GM21528 (cell line): Measurements from ENCODE around the gene BAHCC1.

Experiments used
- ATAC-seq: cut with Tn5 transposase; IDR thresholded peaks from one replicate; pipeline ENCODE4 v1.9.1; 2021; ENCODE audit warnings: mild to moderate bottlenecking, moderate library complexity; ENCODE audit not compliant: unreplicated experiment, low FRiP score

BAHCC1 gene

GRCh38 chr17:81409190-81409935, 14.1 kb downstream of the BAHCC1 start:
- no peak for ATAC-seq

- no peak for ATAC-seq
Measured at GRCh38 chr17:81410852-81411251, 15.6 kb downstream of the BAHCC1 start.

GRCh38 chr17:81411305-81411704, 16.0 kb downstream of the BAHCC1 start:
- ATAC-seq: no peak

GRCh38 chr17:81412490-81413093, 17.3 kb downstream of the BAHCC1 start:
- ATAC-seq: no peak

- ATAC-seq: no peak
Measured at GRCh38 chr17:81413497-81414135, 18.4 kb downstream of the BAHCC1 start.

GRCh38 chr17:81414756-81415516, 19.7 kb downstream of the BAHCC1 start:
- no peak for ATAC-seq

- no peak for ATAC-seq
Measured at GRCh38 chr17:81415681-81416080, 20.4 kb downstream of the BAHCC1 start.

GRCh38 chr17:81416612-81417011, 21.4 kb downstream of the BAHCC1 start:
- no peak for ATAC-seq

- ATAC-seq: no peak
Measured at GRCh38 chr17:81417049-81417878, 22.0 kb downstream of the BAHCC1 start.

- ATAC-seq: no peak
Measured at GRCh38 chr17:81417879-81418709, 22.8 kb downstream of the BAHCC1 start.

- no peak for ATAC-seq
Measured at GRCh38 chr17:81418710-81419318, 23.6 kb downstream of the BAHCC1 start.

- ATAC-seq: no peak
Measured at GRCh38 chr17:81419319-81419885, 24.1 kb downstream of the BAHCC1 start.

- no peak for ATAC-seq
Measured at GRCh38 chr17:81419886-81420768, 24.9 kb downstream of the BAHCC1 start.

- ATAC-seq: no peak
Measured at GRCh38 chr17:81420769-81421462, 25.7 kb downstream of the BAHCC1 start.

- no peak for ATAC-seq
Measured at GRCh38 chr17:81422776-81423697, 27.8 kb downstream of the BAHCC1 start.

- ATAC-seq: no peak
Measured at GRCh38 chr17:81423698-81424071, 28.4 kb downstream of the BAHCC1 start.
